Measurements from ENCODE around the gene SPCS3. TPM values are rescaled to one million over a fixed set of nuclear protein-coding genes. Genes with fewer than 3 reads are reported as not detected.
A peak's percentile ranks its signal among the peaks of the same experiment; 100 is the strongest.

SPCS3 gene
- total RNA-seq, 1 experiment from 2014 or later, result 128 TPM

- no TSS peak for BruUV-seq (replicated peaks)
- H3K27ac ChIP-seq (ENCODE audit: low read depth, low read length, poor library complexity, severe bottlenecking), result no peak overlapping the region
- H3K4me1 ChIP-seq (ENCODE audit: insufficient read depth, low read length, poor library complexity, severe bottlenecking), result no peaks in the 10 kb centered on the region
- no peak overlapping the region for H3K4me3 ChIP-seq (ENCODE audit: low read depth, low read length, poor library complexity, severe bottlenecking)
- intact Hi-C loops (cut with micrococcal nuclease; ENCODE audit: unreplicated experiment), result loop anchor here (2.0 to 5.0 kb wide), 4 partner anchors 188 to 393 kb away; no protein-coding TSS in a partner anchor
- TF ChIP-seq EZH2 (IDR thresholded peaks at IDR 0.05; ENCODE audit: borderline replicate concordance, low read depth, low read length, poor library complexity, severe bottlenecking), result no peak
- TF ChIP-seq CTCF (conservative IDR thresholded peaks at IDR 0.05; ENCODE audit: low read depth, low read length), result no peak
- ChIA-PET CTCF (interaction anchor here (0.9 to 1.0 kb wide), 3 partner anchors 8 to 386 kb away, joined by 3 to 8 read pairs (median 3); no protein-coding TSS in a partner anchor), POLR2A (ENCODE audit: low non-redundant PET) (interaction anchor here (0.7 kb wide), 1 partner anchor 682 kb away, joined by 3 read pairs; no protein-coding TSS in a partner anchor)
- H3K36me3 ChIP-seq (ENCODE audit: insufficient read depth, low read length, poor library complexity, severe bottlenecking), result no peaks in the 10 kb centered on the region
- no peak for DNase-seq (ENCODE audit: low spot score)
- H3K9me3 ChIP-seq (ENCODE audit: low read depth, low read length, poor library complexity, severe bottlenecking), result peaks cover 4% of the 10 kb centered on the region
- H3K27me3 ChIP-seq (replicated peaks; ENCODE audit: insufficient read depth, low read depth, low read length, poor library complexity), result no peaks in the 10 kb centered on the region
Measured at GRCh38 chr4:176339936-176340761, 20.4 kb downstream of the SPCS3 start.

GRCh38 chr4:176340871-176341685, 21.3 kb downstream of the SPCS3 start:
- no peak for TF ChIP-seq EZH2 (IDR thresholded peaks at IDR 0.05; ENCODE audit: borderline replicate concordance, low read depth, low read length, poor library complexity, severe bottlenecking)
- peak; percentile 74 for TF ChIP-seq CTCF (conservative IDR thresholded peaks at IDR 0.05; ENCODE audit: low read depth, low read length)
- POLR2A ChIA-PET (ENCODE audit: low non-redundant PET), result interaction anchor here (0.7 kb wide), 1 partner anchor 683 kb away, joined by 3 read pairs; no protein-coding TSS in a partner anchor
- Histone ChIP-seq H3K36me3 (ENCODE audit: insufficient read depth, low read length, poor library complexity, severe bottlenecking) (no peaks in the 10 kb centered on the region), H3K4me3 (ENCODE audit: low read depth, low read length, poor library complexity, severe bottlenecking) (no peak overlapping the region), H3K27me3 (replicated peaks; ENCODE audit: insufficient read depth, low read depth, low read length, poor library complexity) (no peaks in the 10 kb centered on the region), H3K4me1 (ENCODE audit: insufficient read depth, low read length, poor library complexity, severe bottlenecking) (no peaks in the 10 kb centered on the region), H3K9me3 (ENCODE audit: low read depth, low read length, poor library complexity, severe bottlenecking) (peaks cover 4% of the 10 kb centered on the region), H3K27ac (ENCODE audit: low read depth, low read length, poor library complexity, severe bottlenecking) (no peak overlapping the region)
- no TSS peak for BruUV-seq (replicated peaks)
- peak; percentile 61 for DNase-seq (ENCODE audit: low spot score)
- intact Hi-C loops (cut with micrococcal nuclease; ENCODE audit: unreplicated experiment), result loop anchor here (1.0 to 5.0 kb wide), 5 partner anchors 189 to 781 kb away; no protein-coding TSS in a partner anchor
- CTCF ChIA-PET, result interaction anchor here (0.6 to 1.0 kb wide), 9 partner anchors 9 to 1577 kb away, joined by 3 to 8 read pairs (median 4); no protein-coding TSS in a partner anchor

DNA sequence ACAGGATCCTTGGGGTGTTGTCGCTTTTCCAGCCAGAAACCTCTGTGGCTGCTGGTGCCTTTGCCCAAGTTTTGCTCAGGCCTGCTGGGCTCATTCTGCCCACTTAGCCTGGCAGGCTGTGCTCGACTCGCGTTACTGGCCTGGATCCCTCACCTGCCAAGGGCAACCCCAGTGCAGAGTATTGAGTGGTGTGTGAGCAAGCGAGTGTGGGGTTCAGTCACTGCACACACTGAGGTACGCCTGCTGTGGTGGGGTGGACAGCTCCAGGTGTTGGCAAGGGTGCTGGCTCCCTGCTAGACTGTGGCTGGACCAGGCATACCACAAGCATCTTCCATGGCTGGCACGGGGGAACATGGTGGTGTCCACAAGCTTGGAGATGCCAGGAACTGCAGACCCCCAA, 22.6 kb downstream of the SPCS3 start:
- CTCF ChIA-PET, result no interaction called here
- Histone ChIP-seq H3K27ac (ENCODE audit: low read depth, low read length, poor library complexity, severe bottlenecking) (no peak overlapping the region), H3K4me3 (ENCODE audit: low read depth, low read length, poor library complexity, severe bottlenecking) (no peak overlapping the region), H3K9me3 (ENCODE audit: low read depth, low read length, poor library complexity, severe bottlenecking) (peaks cover 4% of the 10 kb centered on the region), H3K36me3 (ENCODE audit: insufficient read depth, low read length, poor library complexity, severe bottlenecking) (no peaks in the 10 kb centered on the region), H3K27me3 (replicated peaks; ENCODE audit: insufficient read depth, low read depth, low read length, poor library complexity) (no peaks in the 10 kb centered on the region), H3K4me1 (ENCODE audit: insufficient read depth, low read length, poor library complexity, severe bottlenecking) (no peaks in the 10 kb centered on the region)
- TF ChIP-seq CTCF (conservative IDR thresholded peaks at IDR 0.05; ENCODE audit: low read depth, low read length) (no peak), EZH2 (IDR thresholded peaks at IDR 0.05; ENCODE audit: borderline replicate concordance, low read depth, low read length, poor library complexity, severe bottlenecking) (no peak)
- DNase-seq (ENCODE audit: low spot score), result no peak
- POLR2A ChIA-PET (ENCODE audit: low non-redundant PET), result no interaction called here
- BruUV-seq (replicated peaks), result no TSS peak
- intact Hi-C loops (cut with micrococcal nuclease; ENCODE audit: unreplicated experiment), result loop anchor here (5.0 kb wide), 1 partner anchor 190 kb away; no protein-coding TSS in a partner anchor

Data from A673 (cell line).